ENCODE measurements around the gene LRPPRC. TPM values are rescaled to one million over a fixed set of nuclear protein-coding genes. Genes with fewer than 3 reads are reported as not detected.

The LRPPRC gene
- total RNA-seq: 100 to 1,000 TPM in 2 of 3 donors, 10 to 100 TPM in 1; 92.7 to 107 (median 101) TPM
- long read RNA-seq, donor 1, full-length matches to known transcripts: 28 of 53 reads
- long read RNA-seq, donor 1, partial matches to known transcripts: 22 of 53 reads
- long read RNA-seq, donor 1, other reads (novel, unspliced or antisense): 3 of 53 reads
- long read RNA-seq, donor 2, full-length matches to known transcripts: 12 of 23 reads
- long read RNA-seq, donor 2, partial matches to known transcripts: 9 of 23 reads
- long read RNA-seq, donor 2, other reads (novel, unspliced or antisense): 2 of 23 reads

DNA sequence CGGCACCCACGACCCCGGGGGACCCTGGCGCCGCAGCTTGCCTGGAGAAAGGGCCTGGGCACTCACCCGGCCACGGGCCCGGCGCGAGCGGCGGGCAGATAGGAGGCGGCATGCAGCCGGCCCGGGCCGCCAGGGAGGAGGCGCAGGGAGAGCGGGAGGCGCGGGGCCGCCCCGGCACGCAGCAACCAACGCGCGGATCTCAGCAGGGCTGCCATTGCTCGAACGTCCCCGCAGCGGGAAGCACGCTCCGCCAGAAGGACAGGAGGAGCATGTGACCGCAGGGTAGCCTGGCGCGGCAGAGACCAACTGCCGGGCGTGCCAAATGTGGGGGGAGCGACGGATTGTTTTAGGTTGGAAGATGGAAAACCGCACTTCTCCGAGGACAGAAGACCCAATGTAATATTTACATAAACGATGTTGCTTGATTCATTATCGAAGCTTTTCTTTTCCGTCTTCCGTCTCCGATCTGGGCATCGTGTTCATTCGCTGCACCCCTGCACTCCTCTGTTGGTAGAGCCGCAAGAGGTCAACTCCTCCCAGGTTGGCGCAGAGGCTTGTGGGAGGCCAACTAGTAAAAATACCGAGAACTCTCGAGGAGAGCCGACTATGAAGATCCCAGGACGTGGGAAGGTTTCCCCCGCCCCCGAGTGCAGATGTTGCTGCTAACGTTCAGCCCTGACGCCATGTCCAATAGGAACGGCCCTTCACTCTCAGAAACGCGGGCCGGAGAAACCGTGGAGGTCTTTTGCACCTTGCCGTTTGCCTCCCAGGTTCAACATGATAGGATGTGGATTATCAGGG, at the start of gene LRPPRC:
Gene LRPPRC, minus strand, starts transcription at position 257 of the 801 bp plus-strand sequence. Its CDS starts 42 bp downstream, at position 215.
- intact Hi-C loops (cut with DNase I, micrococcal nuclease): no loop called here
- Histone ChIP-seq H3K36me3 (ENCODE audit: low read depth) (no peaks in the 10 kb centered on the region), H3K9me3 (no peaks in the 10 kb centered on the region), H3K4me1 (ENCODE audit: low read depth) (peaks cover 22% of the 10 kb centered on the region), H3K4me3 (peak within 1 kb of the TSS; percentile 100)
- no peak for TF ChIP-seq CTCF (IDR thresholded peaks at IDR 0.05)
- DNase-seq: peak; percentile 90 to 95 (median 93)
- peak; percentile 98 for ATAC-seq

DNA sequence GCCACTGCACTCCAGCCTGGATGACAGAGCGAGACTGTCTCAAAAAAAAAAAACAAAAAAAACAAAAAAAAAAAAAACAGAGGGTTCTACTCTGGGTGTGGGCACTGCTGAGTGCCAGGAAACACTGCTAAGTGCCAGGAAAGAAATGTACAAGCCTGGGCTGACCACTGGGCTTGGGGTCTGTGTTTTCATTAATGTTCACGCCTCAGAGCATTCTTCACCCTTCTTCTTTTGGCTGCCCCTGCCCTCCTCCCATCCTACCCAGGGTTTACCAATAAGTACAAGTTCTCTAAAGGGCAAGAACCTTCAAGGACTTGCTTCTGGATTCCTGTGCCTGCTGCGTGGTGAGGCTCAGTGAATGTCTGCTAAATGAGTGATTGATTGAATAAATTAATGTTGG, 49.3 kb upstream of the LRPPRC start:
- ATAC-seq (no peak), DNase-seq (no peak)
- H3K4me1 ChIP-seq (ENCODE audit: low read depth): peaks cover 3% of the 10 kb centered on the region
- no peak overlapping the region for H3K4me3 ChIP-seq
- H3K36me3 ChIP-seq (ENCODE audit: low read depth): no peaks in the 10 kb centered on the region
- TF ChIP-seq CTCF (IDR thresholded peaks at IDR 0.05): no peak
- no peaks in the 10 kb centered on the region for H3K9me3 ChIP-seq
- intact Hi-C loops (cut with DNase I, micrococcal nuclease): no loop called here

GRCh38 chr2:44044281-44044720, 48.5 kb upstream of the LRPPRC start:
- intact Hi-C loops (cut with DNase I, micrococcal nuclease): no loop called here
- Histone ChIP-seq H3K4me1 (ENCODE audit: low read depth) (peaks cover 3% of the 10 kb centered on the region), H3K9me3 (no peaks in the 10 kb centered on the region), H3K4me3 (no peak overlapping the region), H3K36me3 (ENCODE audit: low read depth) (no peaks in the 10 kb centered on the region)
- peak; percentile 83 for TF ChIP-seq CTCF (IDR thresholded peaks at IDR 0.05)
- peak; percentile 100 for ATAC-seq
- peak; percentile 85 to 91 (median 89) for DNase-seq

- intact Hi-C loops (cut with DNase I, micrococcal nuclease): no loop called here
- ATAC-seq: no peak
These were observed 44.6 kb upstream of the LRPPRC start for GRCh38 chr2:44040365-44040764.

GRCh38 chr2:44038277-44038676, 42.5 kb upstream of the LRPPRC start:
- Histone ChIP-seq H3K4me3 (no peak overlapping the region), H3K4me1 (ENCODE audit: low read depth) (no peaks in the 10 kb centered on the region), H3K36me3 (ENCODE audit: low read depth) (no peaks in the 10 kb centered on the region), H3K9me3 (no peaks in the 10 kb centered on the region)
- intact Hi-C loops (cut with DNase I, micrococcal nuclease): no loop called here
- no peak for DNase-seq
- TF ChIP-seq CTCF (IDR thresholded peaks at IDR 0.05): no peak
- no peak for ATAC-seq

More at GRCh38 chr2:44040365-44040764, 44.6 kb upstream of the LRPPRC start:
- H3K4me3 ChIP-seq: no peak overlapping the region
- no peak for DNase-seq
- peaks cover 3% of the 10 kb centered on the region for H3K4me1 ChIP-seq (ENCODE audit: low read depth)
- H3K36me3 ChIP-seq (ENCODE audit: low read depth): no peaks in the 10 kb centered on the region
- H3K9me3 ChIP-seq: no peaks in the 10 kb centered on the region
- TF ChIP-seq CTCF (IDR thresholded peaks at IDR 0.05): no peak

All from mucosa of descending colon (tissue), 3 donors.